Dedifferentiated amniotic fluid mesenchymal stem cell (primary cell): Measurements from ENCODE around the gene SMAD3.
"Not testable (repeated sequence)": the region's sequence is repeated elsewhere in the genome, so short reads cannot be mapped to it uniquely, and the experiment has no call there.

Experiments used
- DNase-seq: peaks from one replicate; pipeline ENCODE4 v3.0.0-alpha.2; 2016; ENCODE audit errors: extremely low spot score

The SMAD3 gene

DNA sequence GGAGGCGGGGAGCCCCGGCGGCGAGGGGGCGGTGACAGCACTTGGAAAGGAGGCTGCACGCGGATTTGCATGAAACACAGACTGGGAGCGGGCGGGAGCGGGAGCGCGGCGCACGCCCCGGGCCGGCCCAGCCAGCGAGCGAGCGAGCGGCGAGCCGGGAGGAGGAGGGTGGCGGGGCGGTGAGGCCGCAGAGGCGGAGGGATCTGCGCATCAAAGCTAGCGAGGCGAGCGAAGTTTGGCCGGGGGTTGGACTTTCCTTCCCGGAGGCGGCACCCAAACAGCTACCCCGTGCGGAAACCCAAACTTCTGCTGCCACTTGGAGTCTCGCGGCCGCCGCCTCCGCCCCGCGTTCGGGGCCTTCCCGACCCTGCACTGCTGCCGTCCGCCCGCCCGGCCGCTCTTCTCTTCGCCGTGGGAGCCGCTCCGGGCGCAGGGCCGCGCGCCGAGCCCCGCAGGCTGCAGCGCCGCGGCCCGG, at the start of gene SMAD3:
SMAD3 (plus strand) TSS at position 72 of the 475 bp plus-strand sequence. CDS start 553 bp downstream, outside the sequence.
- DNase-seq = peak; percentile 85

DNA sequence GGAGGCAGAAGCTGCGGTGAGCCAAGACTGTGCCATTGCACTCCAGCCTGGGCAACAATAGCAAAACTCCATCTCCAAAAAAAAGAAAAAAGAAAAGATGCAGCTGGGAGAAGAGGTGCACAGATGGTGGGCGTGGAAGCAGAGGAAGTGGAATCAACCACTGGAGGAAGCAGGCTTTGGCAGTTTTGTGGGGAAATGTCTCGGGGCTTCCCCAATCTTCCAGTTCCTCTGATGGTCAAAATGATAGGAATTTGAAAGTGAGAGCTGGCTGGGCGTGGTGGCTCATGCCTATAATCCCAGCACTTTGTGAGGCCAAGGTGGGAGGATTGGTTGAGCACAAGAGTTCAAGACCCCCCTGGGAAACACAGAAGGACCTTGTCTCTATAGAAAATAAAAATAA, 48.1 kb upstream of the SMAD3 start:
- no peak for DNase-seq

DNA sequence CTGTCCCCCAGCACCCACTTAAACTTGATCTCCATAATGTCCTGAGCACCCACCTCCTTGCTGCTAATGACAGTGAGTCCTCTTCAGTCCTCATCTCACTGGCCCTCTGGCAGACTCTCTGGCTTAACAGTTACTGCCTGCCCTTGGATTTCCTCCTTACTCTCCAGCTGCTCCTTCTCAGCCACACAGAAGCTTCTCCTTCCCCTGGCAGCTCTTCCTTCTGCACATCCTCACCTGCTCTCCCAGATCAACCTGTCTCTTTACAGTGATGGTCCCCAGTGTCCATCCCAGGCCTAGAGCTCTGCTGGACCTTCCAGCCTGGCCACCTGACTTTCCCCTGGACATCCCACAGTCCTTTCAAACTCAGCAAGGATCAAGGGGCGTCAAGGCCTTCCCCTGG, 47.4 kb upstream of the SMAD3 start:
- no peak for DNase-seq

DNA sequence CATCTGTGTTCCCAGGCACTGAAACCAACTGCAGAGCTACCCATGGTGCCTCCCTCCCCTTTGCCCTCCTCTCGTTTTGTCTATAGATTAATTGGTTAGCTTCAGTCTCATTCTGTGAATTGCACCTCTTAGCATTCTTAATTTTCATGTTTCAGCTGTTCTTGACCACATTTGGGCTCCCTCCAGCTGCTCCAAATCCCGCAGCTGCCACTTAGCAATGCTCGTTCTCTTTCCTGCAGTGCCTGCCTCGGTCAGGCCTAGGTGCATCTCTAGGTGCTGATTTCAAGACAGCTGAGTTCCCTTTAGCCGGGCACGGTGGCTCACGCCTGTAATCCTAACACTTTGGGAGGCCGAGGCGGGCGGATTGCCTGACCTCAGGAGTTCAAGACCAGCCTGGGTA, 47.0 kb upstream of the SMAD3 start:
- no peak for DNase-seq

DNA sequence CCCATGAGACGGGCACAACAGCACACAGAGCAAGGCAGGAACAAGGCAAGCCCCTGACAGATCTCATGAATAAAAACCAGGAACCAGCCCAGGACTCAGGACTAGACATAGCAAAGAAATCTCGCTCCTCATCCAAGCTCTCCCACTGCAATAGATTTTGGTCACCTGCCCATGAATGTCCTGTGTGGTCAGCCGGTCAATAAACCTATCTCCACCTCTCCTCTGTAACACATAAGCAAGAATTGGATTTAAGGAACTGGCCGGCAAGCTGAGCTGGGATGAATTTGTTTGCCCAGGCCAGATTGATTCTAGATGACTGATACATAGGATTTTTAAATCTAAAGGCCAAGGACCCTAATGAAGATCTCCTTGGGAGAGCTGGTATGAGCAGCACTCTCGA, 46.3 kb upstream of the SMAD3 start:
- DNase-seq = no peak

DNA sequence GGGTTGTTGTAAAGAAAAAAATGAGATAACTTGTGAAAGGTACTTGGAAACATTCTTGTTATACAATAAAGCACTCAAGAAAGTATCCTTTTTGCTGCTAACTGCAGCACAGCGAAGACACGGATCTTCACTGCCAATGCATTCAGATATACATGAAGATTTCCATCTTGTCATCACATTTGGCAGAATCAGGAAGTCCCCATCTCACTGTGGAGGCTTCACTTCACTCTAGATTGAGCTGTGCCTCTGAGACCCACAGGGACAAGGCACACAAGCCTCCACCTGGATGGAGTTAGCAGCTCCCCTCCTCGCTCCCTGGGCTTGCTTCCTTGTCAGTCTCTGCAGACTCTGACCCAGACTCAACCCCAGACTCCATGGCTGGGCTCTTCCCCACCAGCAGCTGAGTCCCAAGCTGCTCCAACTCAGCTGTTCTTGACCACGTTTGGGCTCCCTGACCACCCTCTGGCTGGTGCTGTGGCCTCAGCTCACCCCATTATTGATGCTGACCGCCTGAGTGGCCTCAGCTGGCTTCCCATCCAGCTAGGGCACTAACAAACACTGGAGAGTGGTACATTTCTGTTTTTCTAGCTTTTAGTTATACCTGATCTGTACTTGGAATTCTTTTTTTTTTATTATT, 45.4 kb upstream of the SMAD3 start:
- no peak for DNase-seq

DNA sequence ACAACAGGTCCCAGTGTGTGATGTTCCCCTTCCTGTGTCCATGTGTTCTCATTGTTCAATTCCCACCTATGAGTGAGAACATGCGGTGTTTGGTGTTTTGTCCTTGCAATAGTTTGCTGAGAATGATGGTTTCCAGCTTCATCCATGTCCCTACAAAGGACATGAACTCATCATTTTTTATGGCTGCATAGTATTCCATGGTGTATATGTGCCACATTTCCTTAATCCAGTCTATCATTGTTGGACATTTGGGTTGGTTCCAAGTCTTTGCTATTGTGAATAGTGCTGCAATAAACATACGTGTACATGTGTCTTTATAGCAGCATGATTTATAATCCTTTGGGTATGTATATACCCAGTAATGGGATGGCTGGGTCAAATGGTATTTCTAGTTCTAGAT, 44.7 kb upstream of the SMAD3 start:
- DNase-seq = not testable (repeated sequence)

DNA sequence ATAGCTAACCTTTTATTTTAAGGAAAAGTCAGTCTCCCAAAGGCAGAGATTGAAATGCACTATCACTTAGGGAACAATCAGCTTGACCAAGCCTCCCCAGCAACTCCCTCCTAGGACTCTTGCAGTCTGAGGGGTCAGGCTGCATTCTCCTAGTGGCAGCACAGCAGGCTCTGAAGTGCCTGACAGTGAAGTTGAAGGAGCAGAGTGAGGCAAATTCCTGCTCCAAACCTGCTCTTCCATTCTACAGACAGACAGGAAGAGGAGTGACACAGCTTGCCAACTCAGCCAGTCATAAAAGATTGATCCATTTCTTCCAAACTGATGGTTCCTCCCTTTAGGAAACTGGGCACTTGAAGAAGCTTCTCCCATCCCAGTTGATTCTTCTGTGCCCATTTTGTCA, 43.9 kb upstream of the SMAD3 start:
- no peak for DNase-seq

DNA sequence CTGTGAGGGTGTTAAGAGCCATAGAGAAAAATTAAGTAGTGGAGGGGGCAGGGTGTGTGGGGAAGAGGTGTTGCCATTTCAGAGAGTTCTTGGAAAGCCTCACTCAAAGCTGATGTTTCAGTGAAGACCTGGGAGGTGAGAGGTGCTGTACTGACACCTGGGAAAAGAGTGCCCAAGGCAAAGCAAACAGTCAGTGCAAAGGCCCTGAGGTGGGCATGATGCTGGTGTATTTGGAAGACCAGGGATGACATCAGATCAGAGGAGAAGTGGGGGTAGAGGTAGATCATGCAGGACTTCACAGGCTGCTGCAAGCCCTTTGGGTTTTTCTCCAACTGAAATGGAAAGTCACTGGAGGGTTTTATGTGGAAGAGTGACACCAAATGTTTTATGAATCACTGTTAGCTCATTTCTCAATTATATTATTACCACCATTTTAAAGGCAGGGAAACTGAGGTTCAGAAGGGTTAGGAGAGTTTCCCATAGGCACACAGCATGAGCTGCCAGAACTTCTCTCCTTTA, 42.8 kb upstream of the SMAD3 start:
- no peak for DNase-seq

DNA sequence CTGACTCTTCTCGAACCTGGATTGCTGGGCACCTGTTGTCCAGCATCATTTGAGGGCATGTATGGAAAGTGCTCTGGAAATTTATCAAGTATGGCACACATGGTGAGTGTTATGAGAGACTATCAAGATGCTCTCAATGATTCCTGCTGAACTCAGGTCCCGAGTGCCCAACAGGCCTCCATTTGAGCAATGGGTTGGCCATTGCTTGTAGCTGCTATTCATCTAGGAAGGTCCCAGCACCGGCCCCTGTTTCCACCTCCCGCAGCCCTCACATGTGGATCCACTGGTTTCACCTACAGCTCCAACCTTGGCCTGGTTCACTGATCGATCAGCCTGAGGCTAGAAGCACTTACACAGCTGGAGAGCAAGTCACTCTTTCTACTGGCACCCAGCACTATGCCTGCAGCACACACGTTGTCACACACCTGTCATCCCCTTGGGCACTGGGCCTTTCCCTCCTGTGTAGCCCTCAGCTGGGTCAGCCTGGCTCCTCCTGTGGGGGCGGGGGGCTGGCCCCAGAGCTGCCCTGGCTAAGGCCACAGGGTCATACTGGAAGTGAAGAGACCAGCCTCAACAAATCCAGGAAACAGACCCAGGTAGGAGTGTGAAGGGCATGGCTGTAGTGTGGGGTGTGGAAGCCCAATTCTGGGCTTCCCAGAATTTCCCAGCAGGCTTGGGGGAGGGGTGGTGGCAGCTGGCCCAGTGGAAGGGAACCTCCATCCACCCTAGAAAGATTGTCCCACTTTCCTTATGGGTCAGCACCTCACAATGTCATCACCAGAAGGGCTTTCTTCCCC, 41.7 kb upstream of the SMAD3 start:
- DNase-seq = no peak

DNA sequence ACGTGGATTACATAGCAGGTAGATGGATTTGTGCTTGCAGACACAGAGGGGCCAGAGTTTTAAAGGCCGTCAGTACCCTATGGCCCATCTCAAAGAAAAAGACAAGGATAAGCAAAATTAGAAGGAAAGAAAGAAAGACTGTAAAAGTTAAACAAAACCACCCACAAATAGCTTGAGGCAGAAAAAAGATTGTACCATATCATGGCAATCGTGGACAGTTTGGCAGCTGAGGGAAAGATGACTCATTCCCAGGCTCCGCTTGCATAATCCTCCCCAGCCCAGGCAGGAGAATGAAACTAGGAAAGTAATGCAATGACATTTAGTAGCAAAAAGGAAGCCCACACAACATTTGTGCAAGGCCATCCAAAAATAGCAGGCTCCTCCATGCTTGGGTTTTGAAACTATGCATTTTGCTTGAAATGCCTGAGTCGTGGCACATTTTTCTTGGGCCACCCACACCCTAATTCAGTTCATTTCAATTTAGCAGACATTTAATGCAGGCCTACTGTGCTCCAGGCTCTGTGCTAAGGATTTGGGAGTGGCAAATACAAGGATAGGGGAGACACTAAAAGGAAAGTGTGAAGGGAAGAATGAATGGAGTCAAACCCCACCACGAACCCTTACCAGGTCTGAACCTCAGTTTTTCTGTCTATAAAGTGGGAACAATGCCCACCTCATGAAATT, 40.9 kb upstream of the SMAD3 start:
- peak; percentile 98 for DNase-seq

DNA sequence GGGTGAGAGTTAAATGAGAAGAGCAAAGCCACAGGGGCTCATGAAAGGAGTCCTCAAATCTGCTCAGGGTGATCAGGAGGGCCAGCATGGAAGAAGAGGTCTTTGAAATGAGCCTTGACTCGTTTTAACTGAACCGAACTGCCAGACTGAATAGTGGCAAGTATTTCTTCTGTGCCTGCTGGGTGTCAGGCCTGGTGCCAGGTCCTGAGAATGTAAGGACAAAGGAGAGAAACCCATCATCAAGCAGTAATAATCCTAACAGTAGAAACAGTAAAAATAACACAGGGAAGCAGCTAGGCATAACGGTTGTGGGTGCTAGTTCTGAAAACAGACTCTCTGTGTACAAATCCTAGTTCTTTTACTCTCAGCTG, 40.4 kb upstream of the SMAD3 start:
- no peak for DNase-seq

DNA sequence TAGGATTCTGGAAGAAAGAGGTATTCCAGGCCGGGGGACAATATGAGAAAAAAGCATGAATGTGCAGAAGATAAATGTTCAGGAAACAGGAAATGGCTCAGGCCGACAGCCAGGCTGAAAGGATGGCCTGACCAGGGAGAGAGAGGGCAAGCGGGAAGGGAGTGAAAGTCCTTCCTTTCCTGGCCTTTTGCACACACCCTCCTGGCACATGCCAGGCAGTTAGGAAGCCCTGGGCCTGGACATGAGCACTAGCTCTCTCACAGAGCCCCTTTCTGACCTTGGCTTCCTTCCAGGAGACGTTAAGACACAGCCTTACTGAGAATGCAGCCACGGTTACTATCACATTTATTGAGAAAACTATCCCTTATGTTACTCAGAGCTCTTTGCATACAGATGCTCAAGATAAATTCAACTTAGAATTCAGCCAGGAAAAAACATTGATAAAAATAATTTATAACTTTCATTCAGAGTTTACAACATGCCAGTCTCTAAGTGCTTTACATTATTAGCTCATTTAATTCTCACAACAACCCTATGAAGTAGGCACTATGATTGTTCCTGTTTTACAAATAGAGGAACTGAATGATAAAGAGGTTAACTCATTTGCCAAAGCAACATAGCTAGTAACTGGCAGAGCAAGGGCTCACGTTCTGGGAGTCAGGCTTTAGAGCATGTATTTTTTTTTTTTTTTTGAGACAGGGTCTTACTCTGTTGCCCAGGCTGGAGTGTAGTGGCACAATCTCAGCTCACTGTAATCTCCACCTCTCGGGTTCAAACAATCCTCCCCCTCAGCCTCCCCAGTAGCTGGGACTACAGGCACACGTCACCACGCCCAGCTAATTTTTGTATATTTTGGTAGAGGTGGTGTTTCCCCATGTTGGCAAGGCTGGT, 39.4 kb upstream of the SMAD3 start:
- DNase-seq = no peak

DNA sequence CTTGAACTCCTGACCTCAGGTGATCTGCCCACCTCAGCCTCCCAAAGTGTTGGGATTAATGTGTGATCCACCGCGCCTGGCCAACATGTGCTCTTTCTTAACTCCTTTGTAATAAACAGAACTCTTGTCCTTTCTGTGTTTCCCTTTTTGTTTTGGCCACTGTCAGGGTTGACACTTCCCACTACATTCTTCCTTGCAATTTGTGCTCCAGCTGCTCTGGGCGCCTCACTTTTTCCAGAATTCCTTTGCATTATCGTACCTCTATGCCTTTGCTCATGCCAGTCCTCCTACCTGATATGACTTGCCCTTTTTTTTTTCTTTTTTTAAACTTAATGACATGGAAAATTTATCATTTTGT, 38.8 kb upstream of the SMAD3 start:
- no peak for DNase-seq

DNA sequence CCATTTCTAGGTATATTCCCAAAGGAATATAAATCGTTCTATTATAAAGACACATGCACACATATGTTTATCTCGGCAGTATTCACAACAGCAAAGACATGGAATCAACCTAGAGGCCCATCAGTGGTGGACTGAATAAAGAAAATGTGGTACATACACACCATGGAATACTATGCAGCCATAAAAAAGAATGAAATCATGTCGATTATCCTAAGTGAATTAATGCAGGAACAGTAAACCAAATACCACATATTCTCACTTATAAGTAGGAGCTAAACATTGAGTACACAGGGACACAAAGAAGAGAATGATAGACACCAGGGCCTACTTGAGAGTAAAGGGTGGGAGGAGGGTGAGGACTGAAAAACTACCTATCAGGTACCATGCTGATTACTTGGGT, 37.0 kb upstream of the SMAD3 start:
- DNase-seq = not testable (repeated sequence)

DNA sequence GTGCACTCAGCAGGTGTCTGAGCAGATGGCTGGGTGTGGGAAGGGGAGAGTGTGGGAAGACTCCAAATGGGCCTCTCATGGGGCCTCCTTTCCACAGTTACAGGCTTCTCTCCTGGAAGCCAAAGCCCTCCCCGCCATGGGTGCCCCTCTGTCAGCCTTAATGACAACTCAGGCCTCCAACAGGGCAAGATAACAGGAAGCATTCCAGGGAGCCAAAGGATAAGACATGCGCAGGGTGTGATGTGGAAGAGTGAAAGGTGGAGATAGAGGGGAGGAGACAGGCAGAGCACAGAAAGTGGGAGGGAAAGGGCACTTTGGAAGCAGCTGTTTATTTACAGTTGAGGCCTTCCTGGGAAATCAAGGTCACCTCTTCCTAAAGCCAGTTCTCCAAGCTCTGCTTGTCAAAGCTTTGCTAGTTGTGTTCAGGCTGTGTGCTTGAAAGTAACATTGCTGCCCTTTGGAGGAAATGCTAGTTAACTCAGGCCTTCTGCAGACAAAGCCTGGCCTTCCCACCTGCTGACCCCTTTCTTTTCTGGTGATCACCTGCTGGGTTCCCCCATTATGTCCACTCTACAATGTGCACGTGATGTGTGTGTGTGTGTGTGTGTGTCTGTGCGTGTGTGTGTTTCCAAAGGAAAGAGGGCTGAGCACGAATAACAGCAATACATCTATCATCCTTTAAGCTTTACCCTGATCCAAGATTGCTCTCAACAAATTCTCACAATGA, 35.2 kb upstream of the SMAD3 start:
- no peak for DNase-seq

DNA sequence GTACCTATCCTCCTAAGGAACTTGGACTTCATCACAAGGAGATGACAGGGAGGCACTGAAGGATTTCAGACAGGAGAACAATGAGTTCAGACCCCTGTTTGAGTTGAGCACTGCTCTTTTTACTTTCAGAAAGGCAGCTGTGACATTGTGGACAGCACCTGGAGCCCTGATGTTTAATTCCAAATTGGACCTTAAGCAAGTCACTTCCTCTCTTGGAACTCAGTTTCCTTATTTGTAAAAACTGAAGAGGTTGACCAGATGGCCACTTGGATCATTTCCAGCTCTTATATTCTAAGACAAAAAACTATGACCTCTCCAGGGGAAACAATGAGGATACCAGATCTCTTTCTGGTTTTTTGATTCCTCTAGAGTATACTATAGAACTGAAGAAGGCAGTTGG, 34.1 kb upstream of the SMAD3 start:
- no peak for DNase-seq

DNA sequence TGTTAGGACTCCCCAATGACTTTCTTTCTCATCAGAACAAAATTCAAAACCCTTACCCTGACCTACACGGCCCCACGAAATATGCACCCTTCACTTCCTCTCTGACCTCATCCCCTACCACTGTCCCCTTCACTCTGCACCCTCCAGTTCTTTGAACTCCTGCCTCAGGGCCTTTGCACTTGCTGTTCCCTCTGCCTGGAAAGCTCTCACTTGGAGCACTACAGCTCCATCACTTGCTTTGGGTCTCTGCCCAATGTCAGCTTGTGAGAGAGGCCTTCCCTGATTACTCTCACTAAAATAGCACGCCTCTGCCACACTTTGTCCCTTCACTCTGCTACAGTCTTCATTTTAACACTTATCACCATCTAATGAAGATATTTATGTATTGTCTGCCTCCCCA, 32.8 kb upstream of the SMAD3 start:
- no peak for DNase-seq

DNA sequence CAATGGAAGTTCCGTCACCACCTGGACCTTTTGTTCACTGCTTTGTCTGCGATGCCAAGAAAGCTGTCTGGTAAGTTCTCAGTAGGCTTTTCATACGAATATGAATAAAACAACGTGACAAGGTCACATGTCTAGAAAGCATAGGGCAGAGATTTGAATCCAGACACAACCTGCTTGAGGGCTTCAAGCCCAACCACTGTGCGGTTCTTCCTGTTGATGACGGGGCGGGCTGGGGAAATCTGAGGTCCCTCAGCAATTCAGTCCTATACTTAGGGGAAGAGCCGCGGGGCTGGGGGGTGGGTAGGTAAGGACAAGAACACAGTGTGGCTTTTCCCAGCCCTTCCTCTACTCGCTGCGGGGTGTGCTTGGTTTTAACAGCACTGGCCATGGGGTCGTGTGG, 32.4 kb upstream of the SMAD3 start:
- no peak for DNase-seq

DNA sequence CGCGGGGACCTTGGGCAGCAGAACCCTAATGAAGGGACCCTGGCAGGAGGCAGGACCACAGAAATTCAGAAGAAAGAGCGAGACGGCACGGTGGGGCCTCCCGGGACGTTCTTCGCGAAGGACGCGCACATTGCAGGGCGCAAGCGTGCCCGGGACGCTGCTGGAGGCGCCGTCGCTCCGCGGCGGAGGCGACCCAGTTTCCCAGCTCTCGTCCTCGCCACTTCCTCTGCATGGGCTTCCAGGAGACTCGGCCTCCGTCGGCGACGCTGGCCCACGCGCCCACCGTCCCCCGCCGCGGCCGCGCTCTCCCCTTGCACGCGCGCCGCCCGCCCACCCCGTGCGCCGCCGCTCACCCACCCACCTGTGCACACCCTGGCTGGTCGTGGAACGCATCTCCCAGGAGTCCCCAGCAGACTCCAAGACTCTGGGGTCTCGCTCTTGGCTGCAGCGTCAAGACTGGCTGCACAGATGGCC, 31.8 kb upstream of the SMAD3 start:
- DNase-seq = no peak

DNA sequence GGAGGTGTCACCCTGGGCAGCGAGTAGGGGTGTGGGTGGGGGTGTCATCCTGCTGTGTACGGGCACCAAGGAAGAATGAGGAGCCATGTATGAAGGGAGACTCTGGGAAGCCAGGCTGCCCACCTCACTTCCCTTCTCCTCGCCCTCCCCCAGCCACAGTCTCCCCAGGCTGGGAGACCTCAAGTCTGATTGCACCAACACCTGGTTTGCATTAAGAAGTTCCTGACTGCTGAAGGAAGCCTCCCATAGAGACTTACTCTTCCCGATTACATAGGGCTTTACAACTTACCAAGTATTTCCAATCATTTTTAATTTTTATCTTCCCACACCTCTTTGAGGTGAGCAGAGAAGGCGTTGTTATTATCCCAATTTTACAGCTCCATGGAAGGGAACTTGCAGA, 29.5 kb upstream of the SMAD3 start:
- no peak for DNase-seq
